Fibroblast of lung (primary cell): ENCODE results near the gene TRAF7. TPM values are rescaled to one million over a fixed set of nuclear protein-coding genes. Genes with fewer than 3 reads are reported as not detected.
"Not testable (repeated sequence)": the region's sequence is repeated elsewhere in the genome, so short reads cannot be mapped to it uniquely, and the experiment has no call there.

Experiments
- DNase-seq, 2 donors: peaks; one replicate each; pipeline versions ENCODE4 v3.0.0 to v3.0.0-alpha.2; 2010; ENCODE audit warnings: low read depth in 2 of 2
- H2AFZ ChIP-seq: 2 replicates; pipeline ENCODE4 v1.5.1; 2012; ENCODE audit warnings: low read length, control low read depth, inconsistent platforms
- H3K27ac ChIP-seq: 2 replicates; pipeline ENCODE4 v1.5.1; 2011; ENCODE audit warnings: low read length, control low read depth; ENCODE audit not compliant: insufficient read depth
- H3K27me3 ChIP-seq: 2 replicates; pipeline ENCODE4 v1.5.1; 2011; ENCODE audit warnings: mild to moderate bottlenecking, low read length; ENCODE audit not compliant: control insufficient read depth, insufficient read depth
- H3K36me3 ChIP-seq: 2 replicates; pipeline ENCODE4 v1.5.1; 2011; ENCODE audit warnings: low read length; ENCODE audit not compliant: control insufficient read depth, insufficient read depth
- H3K4me1 ChIP-seq: 2 replicates; pipeline ENCODE4 v1.5.1; 2011; ENCODE audit warnings: low read length; ENCODE audit not compliant: control insufficient read depth, insufficient read depth; ENCODE audit errors: extremely low read depth
- H3K4me2 ChIP-seq: 2 replicates; pipeline ENCODE4 v1.5.1; 2011; ENCODE audit warnings: low read length, control low read depth; ENCODE audit not compliant: insufficient read depth; ENCODE audit errors: extremely low read depth
- H3K4me3 ChIP-seq, 4 experiments: fragments of 200-600 bp in 1 of 4; sonication (generic) in 1 of 4; replicated peaks in 1 of 4; 2 replicates each; pipeline ENCODE4 v1.5.1; 2011 to 2016; ENCODE audit warnings: low read length in 4 of 4, low read depth in 3 of 4, mild to moderate bottlenecking in 3 of 4, control low read depth in 2 of 4, inconsistent platforms in 1 of 4, mixed read lengths in 1 of 4; ENCODE audit not compliant: insufficient read depth in 1 of 4; ENCODE audit errors: control extremely low read depth in 1 of 4
- H3K79me2 ChIP-seq: 2 replicates; pipeline ENCODE4 v1.5.1; 2012; ENCODE audit warnings: mild to moderate bottlenecking, low read length, inconsistent platforms; ENCODE audit not compliant: control insufficient read depth, insufficient read depth
- H3K9ac ChIP-seq: 2 replicates; pipeline ENCODE4 v1.5.1; 2011; ENCODE audit warnings: mild to moderate bottlenecking, low read length, control low read depth; ENCODE audit not compliant: insufficient read depth
- H3K9me3 ChIP-seq: 2 replicates; pipeline ENCODE4 v1.5.1; 2012; ENCODE audit warnings: low read depth, low read length; ENCODE audit not compliant: control insufficient read depth, insufficient read depth
- H4K20me1 ChIP-seq: 2 replicates; pipeline ENCODE4 v1.5.1; 2011; ENCODE audit warnings: low read length; ENCODE audit not compliant: control insufficient read depth, insufficient read depth; ENCODE audit errors: extremely low read depth
- EZH2 ChIP-seq: IDR thresholded peaks from 2 replicates; pipeline ENCODE4 v1.5.1; 2012; ENCODE audit warnings: low read length, control low read depth, mild to moderate bottlenecking; ENCODE audit errors: missing control alignments
- polyA minus RNA-seq: library from RNA; depleted of rRNA, polyadenylated mRNA; stranded (reverse); fragments of >200 nt; gene quantifications from 2 replicates; pipeline ENCODE4 v1.2.3, GENCODE V29; 2011; ENCODE audit warnings: low replicate concordance
- polyA plus RNA-seq, 2 donors: library from polyadenylated mRNA; depleted of rRNA in 1 of 2; stranded (reverse) in 1 of 2; unstranded in 1 of 2; fragments of >200 nt; gene quantifications; 2 replicates each; pipeline ENCODE4 v1.2.1, GENCODE V29; 2011 to 2012; ENCODE audit warnings: missing spikeins in 1 of 2
- total RNA-seq: library from RNA; depleted of rRNA; stranded (reverse); fragments of >200 nt; gene quantifications from 2 replicates; pipeline ENCODE4 v1.2.1, GENCODE V29; 2014
- TF ChIP-seq, protein P1 (sequence below), 2 donors: IDR thresholded peaks in 1 of 2; conservative IDR thresholded peaks in 1 of 2; 1 replicate in 1 of 2; 2 replicates in 1 of 2; pipeline ENCODE4 v1.5.1; 2011 to 2012; ENCODE audit warnings: low read length in 2 of 2, control low read depth in 1 of 2, inconsistent platforms in 1 of 2, low read depth in 1 of 2, mild to moderate bottlenecking in 1 of 2

TRAF7 gene
- total RNA-seq (52.1 and 60.3 TPM in 2 replicates), polyA plus RNA-seq (38.7 and 44.4 TPM in 2 replicates), polyA minus RNA-seq (135 and 152 TPM in 2 replicates)
- 77.9 and 87.1 TPM in 2 replicates for polyA plus RNA-seq (2012)

DNA sequence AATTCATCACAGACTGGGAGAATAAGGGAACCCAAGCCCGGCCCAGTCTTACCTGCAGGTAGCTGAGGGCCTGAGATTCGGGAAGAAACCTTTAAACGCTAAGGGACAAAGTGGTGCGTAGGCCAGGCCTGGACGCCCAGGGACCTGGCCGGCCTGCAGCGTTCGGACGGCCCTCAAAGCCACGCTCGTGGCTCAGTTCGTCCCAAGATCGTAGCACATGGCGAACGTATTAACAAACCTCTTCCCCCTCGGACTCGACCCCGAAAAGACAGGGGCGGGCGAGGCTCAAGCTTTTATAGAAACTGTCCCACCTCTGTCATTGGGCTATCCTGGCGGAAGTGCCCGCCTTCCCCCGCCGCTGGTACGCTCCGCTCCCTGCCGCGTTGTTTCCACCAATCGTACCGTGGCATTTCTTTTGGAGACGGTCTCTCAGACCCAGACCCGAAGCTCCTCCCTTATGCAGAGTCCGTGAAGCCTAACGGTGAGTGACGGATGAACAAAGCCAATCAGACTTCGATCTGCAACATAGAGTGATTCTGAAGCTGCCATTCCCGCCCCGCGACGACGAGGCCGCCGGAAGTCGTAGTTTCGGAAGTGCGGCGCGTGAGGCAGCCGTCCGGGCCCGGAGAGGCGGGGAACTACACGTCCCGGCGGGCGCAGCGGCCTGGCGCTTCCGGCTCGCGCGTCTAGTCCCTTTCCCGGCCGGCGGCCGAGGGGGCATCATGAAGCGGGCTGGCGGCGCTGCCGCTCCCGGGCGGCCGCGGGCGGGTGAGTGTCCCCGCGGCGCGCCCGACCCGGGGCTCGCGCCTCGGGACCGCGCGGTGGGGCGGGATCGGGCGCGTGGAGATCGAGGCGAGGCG lies at the start of gene TRAF7:
TSS of gene TRAF7 (plus strand) at position 692 of the 860 bp plus-strand sequence. CDS start 8,139 bp downstream, outside the sequence.
- Histone ChIP-seq H3K79me2 (peaks cover 88% of the 10 kb centered on the region), H2AFZ (no peak within 1 kb of the TSS), H3K27ac (peak within 1 kb of the TSS; percentile 95), H3K36me3 (peaks cover 25% of the 10 kb centered on the region), H3K4me1 (peaks cover 54% of the 10 kb centered on the region), H3K9ac (peak within 1 kb of the TSS; percentile 90), H3K4me3 (peak within 1 kb of the TSS; percentile 95 to 100 (median 100)), H4K20me1 (peaks cover 11% of the 10 kb centered on the region), H3K9me3 (no peaks in the 10 kb centered on the region), H3K27me3 (no peaks in the 10 kb centered on the region), H3K4me2 (peak within 1 kb of the TSS; percentile 100)
- TF ChIP-seq, protein P1, sequence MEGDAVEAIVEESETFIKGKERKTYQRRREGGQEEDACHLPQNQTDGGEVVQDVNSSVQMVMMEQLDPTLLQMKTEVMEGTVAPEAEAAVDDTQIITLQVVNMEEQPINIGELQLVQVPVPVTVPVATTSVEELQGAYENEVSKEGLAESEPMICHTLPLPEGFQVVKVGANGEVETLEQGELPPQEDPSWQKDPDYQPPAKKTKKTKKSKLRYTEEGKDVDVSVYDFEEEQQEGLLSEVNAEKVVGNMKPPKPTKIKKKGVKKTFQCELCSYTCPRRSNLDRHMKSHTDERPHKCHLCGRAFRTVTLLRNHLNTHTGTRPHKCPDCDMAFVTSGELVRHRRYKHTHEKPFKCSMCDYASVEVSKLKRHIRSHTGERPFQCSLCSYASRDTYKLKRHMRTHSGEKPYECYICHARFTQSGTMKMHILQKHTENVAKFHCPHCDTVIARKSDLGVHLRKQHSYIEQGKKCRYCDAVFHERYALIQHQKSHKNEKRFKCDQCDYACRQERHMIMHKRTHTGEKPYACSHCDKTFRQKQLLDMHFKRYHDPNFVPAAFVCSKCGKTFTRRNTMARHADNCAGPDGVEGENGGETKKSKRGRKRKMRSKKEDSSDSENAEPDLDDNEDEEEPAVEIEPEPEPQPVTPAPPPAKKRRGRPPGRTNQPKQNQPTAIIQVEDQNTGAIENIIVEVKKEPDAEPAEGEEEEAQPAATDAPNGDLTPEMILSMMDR (conservative IDR thresholded peaks at IDR 0.05 in 1 of 2, IDR thresholded peaks at IDR 0.05 in 1 of 2; ENCODE audit: low read depth in 1 of 2, low read length in 2 of 2) = no peak
- TF ChIP-seq EZH2 = no peak
- DNase-seq = peak; percentile 100

DNA sequence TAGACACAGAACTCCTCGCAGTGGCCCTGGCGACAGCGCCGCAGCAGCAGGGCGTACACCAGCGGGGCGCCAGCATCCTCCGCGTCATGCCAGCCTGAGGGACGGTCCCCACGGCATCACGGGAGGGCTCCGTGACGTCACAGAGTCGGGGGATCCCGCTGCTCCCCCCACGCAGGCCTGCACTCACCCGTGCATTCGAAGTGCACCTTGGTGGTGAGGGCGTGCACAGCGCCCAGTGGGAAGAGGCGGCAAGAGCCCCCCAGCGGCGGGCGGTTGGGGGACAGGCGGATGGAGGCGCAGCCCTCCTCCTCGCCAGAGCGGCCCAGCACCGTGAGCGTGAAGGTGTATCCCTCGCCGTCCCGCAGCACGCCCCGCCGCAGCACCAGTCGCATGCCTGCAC lies 49.4 kb upstream of the TRAF7 start:
- H2AFZ ChIP-seq, DNase-seq, H4K20me1 ChIP-seq, H3K4me3 ChIP-seq, H3K4me2 ChIP-seq, H3K79me2 ChIP-seq, H3K27me3 ChIP-seq, H3K4me1 ChIP-seq, H3K27ac ChIP-seq, H3K9ac ChIP-seq, H3K9me3 ChIP-seq: not testable (repeated sequence)
- peaks cover 19% of the 10 kb centered on the region for H3K36me3 ChIP-seq

DNA sequence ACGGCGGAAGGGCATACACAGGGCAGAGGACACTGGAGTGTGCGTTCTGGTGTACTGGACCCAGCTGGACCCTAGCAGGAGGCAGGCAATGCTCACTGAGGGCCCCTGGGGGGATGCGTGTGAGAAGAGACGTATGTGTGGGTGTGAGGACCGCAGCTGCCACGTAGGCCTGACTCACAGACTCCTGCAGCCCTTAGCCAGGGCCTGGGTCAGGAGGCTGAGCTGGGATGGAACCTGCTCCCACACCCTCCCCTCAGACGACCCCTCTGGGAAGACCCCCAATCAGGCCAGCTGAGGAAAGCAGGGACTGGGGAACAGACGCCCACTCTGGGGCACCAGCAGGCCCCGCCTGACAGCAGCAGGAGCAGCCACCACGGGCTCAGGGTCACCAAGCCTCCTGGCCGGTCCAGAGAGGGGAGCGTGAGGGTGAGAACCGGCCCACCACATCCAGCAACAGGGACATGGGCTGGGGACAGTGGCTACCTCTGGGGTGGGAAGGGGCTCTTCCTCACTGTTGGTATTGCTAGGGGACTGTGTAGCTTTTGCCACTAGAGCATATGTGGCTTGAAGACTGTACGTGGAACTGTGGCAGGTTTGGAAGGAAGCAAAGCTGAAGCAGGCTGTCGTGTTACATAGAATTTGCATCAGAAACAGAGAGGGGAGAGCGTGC lies 48.3 kb upstream of the TRAF7 start:
- not testable (repeated sequence) for H3K4me1 ChIP-seq, H3K4me3 ChIP-seq, H3K9me3 ChIP-seq, H4K20me1 ChIP-seq, H2AFZ ChIP-seq, H3K27me3 ChIP-seq, H3K4me2 ChIP-seq, H3K79me2 ChIP-seq
- peak overlapping the region; percentile 23 for H3K9ac ChIP-seq
- peaks cover 23% of the 10 kb centered on the region for H3K36me3 ChIP-seq
- peak overlapping the region; percentile 63 for H3K27ac ChIP-seq
- DNase-seq = peak; percentile 75 to 83

DNA sequence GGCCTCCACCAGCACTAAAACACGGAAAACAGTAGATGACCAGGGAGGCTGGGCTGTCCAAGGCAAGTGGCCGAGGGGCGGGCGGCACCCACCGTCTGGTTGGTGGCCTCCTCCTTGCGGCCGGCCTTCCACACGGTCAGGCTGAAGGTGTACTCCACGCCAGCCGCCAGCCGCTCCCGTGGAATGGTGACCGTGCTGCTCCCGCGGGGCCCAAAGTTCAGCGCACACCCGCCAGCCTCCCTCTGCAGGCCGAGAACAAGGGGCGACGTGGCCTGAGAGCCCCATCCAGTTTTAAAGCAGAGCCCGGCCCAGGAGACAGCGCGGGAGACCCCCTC lies 47.8 kb upstream of the TRAF7 start:
- not testable (repeated sequence) for H3K27ac ChIP-seq, H3K4me3 ChIP-seq, H2AFZ ChIP-seq, H4K20me1 ChIP-seq, DNase-seq, H3K4me1 ChIP-seq, H3K9ac ChIP-seq, H3K27me3 ChIP-seq, H3K79me2 ChIP-seq, H3K9me3 ChIP-seq, H3K4me2 ChIP-seq
- H3K36me3 ChIP-seq = peaks cover 20% of the 10 kb centered on the region

DNA sequence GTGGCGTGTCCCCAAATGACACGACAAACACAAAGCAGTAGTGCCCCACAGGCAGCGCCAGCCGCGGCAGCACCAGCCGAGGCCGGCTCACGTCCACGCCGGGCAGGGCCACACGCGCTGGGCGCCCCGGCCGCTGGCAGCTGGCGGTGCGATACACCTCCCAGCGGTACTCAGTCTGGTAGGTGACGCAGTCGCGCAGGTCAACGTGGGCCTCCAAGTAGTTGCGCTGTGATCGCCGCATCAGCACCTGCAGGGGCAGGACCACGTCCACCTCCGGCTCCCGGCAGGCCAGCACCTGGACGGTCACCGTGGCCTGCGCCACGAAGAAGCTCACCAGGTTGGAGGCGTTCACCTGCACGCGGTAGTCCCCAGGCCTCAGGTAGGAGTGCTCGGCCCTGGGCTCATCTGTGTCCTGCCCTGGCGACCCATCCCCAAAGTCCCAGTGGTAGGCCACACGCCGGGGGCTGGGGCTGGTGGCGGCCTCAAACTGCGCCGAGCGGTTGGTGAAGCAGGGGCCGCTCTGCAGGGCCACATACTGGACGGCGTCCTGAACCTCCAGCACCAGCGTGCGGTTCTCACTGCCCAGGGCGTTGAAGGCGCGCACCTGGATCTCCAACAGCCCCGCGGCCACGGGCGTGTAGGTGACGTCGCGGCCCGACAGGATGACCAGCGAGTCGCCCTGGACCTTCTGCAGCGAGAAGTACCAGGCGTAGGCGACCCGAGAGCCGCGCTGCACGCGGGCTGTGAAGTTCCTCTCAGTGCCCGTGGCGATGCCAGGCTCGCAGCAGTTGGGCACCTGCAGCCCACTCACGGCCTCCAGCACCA lies 46.9 kb upstream of the TRAF7 start:
- not testable (repeated sequence) for H3K27me3 ChIP-seq, DNase-seq, H3K4me1 ChIP-seq, H4K20me1 ChIP-seq, H2AFZ ChIP-seq, H3K9ac ChIP-seq, H3K9me3 ChIP-seq, H3K4me2 ChIP-seq, H3K4me3 ChIP-seq, H3K79me2 ChIP-seq, H3K27ac ChIP-seq
- H3K36me3 ChIP-seq = peaks cover 20% of the 10 kb centered on the region
